Embryonic facial prominence (tissue), 1 donor: ENCODE measurements around the gene ARFIP2.
"Not testable (repeated sequence)": the region's sequence is repeated elsewhere in the genome, so short reads cannot be mapped to it uniquely, and the experiment has no call there.

Experiments
- DNase-seq: peaks from one replicate; pipeline ENCODE4 v3.0.0-alpha.2; 2016; ENCODE audit errors: extremely low spot score

ARFIP2 gene

GRCh38 chr11:6481012-6481923, at the start of gene ARFIP2, which contains the start of gene TIMM10B:
TSS of gene ARFIP2 (minus strand) at chr11:6481331. CDS start at chr11:6480421, 910 bp downstream.
TSS of gene TIMM10B (plus strand) at chr11:6481501. CDS start at chr11:6481517, 16 bp downstream.
- peak; percentile 98 for DNase-seq

GRCh38 chr11:6530848-6531247, 49.7 kb upstream of the ARFIP2 start:
- no peak for DNase-seq

GRCh38 chr11:6529266-6529665, 48.1 kb upstream of the ARFIP2 start:
- no peak for DNase-seq

- DNase-seq, result no peak
Observed at GRCh38 chr11:6526411-6527135, 45.4 kb upstream of the ARFIP2 start.

GRCh38 chr11:6523253-6523652, 42.1 kb upstream of the ARFIP2 start:
- no peak for DNase-seq

GRCh38 chr11:6521946-6522345, 40.8 kb upstream of the ARFIP2 start:
- DNase-seq, result not testable (repeated sequence)

- no peak for DNase-seq
Observed at GRCh38 chr11:6520265-6520664, 39.1 kb upstream of the ARFIP2 start.

GRCh38 chr11:6516865-6517264, 35.7 kb upstream of the ARFIP2 start:
- no peak for DNase-seq

- no peak for DNase-seq
Observed at GRCh38 chr11:6505577-6506240, 24.6 kb upstream of the ARFIP2 start.

GRCh38 chr11:6504166-6504565, 23.0 kb upstream of the ARFIP2 start:
- no peak for DNase-seq

GRCh38 chr11:6502382-6502781, 21.3 kb upstream of the ARFIP2 start:
- DNase-seq, result no peak

- no peak for DNase-seq
Observed at GRCh38 chr11:6498544-6498943, 17.4 kb upstream of the ARFIP2 start.

- no peak for DNase-seq
Observed at GRCh38 chr11:6498121-6498520, 17.0 kb upstream of the ARFIP2 start.

GRCh38 chr11:6497069-6497839, 16.1 kb upstream of the ARFIP2 start, which contains the start of gene DNHD1:
TSS of gene DNHD1 (plus strand) at chr11:6497280. CDS start at chr11:6498216, 936 bp downstream.
- no peak for DNase-seq

GRCh38 chr11:6489306-6489705, 8.2 kb upstream of the ARFIP2 start:
- no peak for DNase-seq

GRCh38 chr11:6488821-6489220, 7.7 kb upstream of the ARFIP2 start:
- DNase-seq, result no peak

GRCh38 chr11:6488342-6488741, 7.2 kb upstream of the ARFIP2 start:
- DNase-seq, result no peak

GRCh38 chr11:6486938-6487337, 5.8 kb upstream of the ARFIP2 start:
- no peak for DNase-seq

- DNase-seq, result no peak
Observed at GRCh38 chr11:6486256-6486655, 5.1 kb upstream of the ARFIP2 start.

- DNase-seq, result no peak
Observed at GRCh38 chr11:6485661-6486060, 4.5 kb upstream of the ARFIP2 start.

- no peak for DNase-seq
Observed at GRCh38 chr11:6483015-6483414, 1.9 kb upstream of the ARFIP2 start.
